HG03457 (cell line): Measurements from ENCODE around the gene LMTK3.

Experiments used
- ATAC-seq: cut with Tn5 transposase; IDR thresholded peaks from one replicate; pipeline ENCODE4 v1.9.1; 2021; ENCODE audit warnings: moderate number of reproducible peaks; ENCODE audit not compliant: unreplicated experiment

LMTK3 gene

DNA sequence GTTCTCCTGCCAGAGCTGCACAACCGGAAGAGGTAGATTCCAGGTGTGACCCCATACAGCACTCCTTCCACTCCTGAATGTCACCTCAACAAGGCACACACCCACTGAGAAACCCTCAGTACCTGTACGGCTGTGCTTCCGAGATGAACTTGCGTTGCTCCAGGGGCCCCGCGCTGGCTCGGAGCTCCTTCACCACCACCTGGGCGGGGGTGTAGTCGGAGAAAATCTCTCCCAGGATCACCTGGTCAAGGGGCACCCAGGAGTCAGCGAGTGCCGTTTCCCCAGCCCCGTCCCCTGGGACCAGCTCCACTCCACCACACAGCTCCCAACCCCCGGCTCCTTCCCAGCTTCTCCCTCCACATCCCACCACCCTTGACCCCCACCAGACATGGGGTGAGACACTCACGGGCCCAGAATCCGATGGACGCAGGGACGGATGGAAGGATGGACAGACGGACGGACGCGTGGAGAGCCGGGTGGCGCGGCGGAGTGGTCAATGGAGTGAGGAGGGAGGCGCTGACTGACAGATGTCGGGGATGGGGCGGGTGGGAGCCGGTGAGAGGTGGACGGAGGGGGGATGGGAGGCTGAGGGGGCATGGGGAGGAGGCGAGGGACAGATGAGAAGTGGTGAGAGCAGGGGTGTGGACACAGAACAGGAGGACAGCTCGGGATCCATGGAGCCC, 2.8 kb downstream of the LMTK3 start:
- ATAC-seq: no peak

DNA sequence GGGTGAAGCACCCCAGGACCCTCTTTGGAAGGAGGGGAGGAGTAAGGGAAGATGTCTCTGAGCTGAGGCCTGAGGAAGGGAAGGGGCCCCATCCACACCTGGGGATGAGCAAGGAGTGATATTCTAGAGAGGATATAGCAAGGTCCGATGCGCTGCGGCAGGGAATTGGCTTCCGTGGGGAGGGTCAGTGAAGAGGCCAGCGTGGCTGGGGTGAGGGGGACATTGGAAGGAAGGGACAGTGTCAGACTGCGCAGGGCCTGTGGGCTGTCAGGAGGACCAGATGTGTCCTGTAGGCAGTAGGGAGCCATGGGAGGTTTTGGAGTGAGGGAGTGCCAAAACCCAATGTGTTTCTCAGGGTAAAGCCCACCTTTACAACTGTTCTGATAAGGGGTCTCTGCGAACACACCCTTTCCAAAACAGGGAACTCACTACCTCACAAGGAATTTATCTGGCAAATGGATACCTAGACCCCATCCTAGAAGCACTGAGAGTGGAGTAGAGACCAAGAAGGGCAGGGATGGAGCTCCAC, 3.7 kb downstream of the LMTK3 start:
- ATAC-seq: no peak

DNA sequence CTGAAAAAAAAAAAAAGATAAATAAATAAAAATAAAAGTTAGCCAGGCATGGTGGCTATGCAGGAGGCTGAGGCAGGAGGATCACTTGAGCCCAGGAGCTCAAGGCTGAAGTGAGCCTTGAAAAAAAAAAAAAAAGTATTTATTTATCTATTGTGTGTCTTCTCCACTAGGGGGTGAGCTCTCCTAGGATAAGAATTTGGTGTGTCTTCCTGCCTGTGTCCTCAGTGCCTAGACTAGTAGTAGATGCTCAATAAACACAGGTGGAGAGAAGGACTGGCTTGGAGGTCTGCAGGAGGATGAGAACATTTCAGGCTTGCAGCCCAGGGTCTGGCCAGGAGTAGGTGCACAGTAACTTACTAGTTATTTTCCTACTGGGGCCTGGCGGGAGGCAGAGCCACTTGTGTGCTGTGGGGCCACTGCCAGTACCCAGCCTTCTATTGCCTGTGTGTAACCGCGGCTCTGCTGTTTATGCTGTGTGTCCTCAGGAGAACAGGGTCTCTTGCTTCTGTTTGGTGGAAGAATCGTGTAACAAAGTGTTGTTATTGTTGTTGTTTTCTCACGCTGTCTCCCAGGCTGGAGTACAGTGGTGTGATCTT, 5.4 kb downstream of the LMTK3 start:
- no peak for ATAC-seq

DNA sequence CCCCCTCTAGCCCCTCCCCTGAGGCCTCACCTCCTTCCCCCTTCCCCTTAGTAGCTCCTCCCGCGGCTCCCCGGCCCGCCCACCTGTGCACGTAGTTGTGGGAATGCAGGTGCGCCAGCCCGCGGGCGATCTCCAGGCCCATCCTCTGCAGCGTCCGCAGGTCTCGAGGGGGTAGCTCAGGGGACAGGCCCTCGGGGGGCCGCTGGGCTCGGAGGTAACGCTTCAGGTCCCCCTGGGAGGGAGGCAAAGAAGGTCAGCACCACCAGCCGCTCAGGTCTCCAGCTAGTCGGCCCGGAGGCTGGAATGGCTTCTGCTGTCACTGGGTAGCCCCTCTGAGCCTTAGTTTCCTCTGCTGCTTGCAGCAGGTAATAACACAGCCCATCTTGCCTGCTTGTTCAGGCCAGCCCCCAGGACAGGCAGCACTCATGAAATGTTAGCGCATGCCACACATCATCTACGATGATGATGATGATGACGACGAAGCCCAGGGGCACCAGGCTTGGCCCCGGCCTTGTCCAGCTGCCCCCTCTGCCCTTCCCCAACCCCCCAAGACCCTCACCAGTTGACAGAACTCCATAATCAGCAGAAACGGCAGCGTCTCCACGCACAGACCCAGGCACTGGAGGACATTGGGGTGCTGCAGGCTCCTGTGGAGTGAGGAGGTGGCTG, 9.2 kb downstream of the LMTK3 start:
- no peak for ATAC-seq

DNA sequence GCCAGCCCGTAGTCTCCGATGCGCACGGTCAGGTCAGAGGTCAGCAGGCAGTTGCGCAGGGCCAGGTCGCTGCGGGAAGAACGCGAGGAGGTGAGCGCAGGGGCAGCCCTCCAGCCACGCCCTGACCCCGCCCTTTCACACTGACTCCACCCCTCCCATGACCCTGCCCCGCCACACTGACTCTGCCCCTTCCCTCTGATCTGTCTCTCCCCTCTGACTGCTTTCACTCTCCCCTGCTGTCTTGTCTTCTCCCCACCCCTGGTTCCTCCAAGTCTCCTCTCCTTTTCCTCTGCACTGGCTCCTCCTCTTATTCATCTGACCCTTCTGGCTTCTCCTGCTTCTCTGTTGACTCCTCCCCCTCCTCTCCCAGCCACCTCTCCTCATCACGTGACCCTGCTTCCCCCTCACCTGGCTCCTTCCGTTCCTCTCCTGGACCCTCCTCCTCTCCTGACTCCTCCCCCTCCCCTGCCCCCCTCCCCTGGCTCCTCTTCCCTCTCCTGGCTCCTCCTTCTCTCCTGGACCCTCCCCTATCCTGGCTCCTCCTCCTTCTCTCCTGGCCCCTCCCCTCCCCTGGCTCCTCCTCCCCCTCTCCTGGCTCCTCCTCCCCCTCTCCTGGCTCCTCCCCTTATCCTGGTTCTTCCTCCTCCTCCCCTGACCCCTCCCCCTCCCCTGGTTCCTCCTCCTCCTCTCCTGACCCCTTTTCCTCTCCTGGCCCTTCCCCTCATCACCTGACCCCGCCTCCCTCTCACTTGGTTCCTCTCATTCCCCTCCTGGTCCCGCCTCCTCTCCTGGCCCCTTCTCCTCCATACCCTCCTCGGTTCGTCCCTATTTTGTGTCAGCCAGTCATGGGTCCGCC, 9.9 kb downstream of the LMTK3 start:
- ATAC-seq: no peak

DNA sequence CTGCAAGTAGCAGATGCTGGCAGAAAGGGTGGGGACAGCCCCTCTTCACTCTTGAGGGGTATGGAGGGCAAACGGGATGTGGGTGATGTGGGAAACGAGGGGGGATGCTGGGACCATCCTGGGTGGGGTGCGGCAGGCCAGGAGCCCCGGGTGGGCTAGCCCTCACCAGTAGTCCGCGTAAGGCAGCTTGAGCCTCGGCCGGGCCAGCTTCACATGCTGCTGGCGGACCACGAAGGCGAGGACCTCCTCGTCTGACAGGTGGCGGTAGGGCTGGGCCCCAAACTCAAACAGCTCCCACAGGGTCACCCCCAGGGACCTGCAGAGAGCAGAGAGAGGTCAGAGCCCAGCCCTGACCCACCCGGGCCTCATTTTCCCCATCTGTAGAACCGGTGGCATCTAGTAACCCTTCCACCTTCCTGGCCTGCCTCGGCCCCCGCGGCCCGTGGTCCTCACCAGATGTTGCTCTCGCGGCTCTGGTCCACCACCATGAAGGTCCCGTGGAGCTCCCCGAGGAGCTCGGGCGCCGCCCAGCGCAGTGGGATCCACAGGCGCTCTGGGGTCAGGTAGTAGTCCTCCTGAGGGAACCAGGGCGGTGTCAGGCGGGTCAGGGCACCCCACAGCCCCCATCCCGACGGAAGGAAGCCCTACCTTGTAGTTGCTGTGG, 10.7 kb downstream of the LMTK3 start:
- ATAC-seq: no peak

DNA sequence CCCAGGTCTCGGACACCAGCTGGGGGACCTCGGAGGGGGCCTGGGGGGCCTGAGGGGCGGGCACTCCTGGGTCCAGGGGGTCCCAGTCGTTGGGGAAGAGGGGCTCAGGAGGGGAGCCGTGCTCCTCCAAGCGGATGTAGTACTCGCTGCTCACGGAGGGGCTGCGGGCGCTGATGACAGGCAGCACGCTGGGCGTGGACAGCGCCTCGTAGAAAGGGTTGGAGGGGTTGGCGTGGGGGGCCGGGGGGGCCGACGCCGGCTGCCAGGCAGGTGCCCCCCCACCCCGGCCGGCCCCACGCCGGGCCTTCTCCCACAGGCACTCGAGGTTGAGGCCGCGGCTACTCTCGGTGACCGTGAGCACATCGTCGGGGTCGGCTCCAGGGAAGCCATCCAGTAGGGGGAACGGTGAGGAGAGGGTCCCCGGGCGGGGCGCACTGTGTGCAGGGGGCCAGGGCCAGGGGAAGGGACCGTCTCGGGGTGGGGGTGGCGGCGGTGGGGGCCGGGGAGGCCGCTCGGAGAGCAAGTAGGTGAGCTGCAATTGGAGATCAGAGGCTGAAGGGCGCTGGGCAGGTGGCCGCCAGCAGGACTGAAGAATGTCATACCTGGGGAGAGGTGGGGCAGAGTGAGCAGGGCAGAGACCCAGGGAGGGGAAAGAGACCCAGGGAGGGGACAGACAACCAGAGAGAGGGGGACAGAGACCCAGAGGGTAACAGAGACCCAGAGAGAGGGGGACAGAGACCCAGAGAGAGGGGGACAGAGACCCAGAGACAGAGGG, 12.1 kb downstream of the LMTK3 start:
- ATAC-seq: no peak

DNA sequence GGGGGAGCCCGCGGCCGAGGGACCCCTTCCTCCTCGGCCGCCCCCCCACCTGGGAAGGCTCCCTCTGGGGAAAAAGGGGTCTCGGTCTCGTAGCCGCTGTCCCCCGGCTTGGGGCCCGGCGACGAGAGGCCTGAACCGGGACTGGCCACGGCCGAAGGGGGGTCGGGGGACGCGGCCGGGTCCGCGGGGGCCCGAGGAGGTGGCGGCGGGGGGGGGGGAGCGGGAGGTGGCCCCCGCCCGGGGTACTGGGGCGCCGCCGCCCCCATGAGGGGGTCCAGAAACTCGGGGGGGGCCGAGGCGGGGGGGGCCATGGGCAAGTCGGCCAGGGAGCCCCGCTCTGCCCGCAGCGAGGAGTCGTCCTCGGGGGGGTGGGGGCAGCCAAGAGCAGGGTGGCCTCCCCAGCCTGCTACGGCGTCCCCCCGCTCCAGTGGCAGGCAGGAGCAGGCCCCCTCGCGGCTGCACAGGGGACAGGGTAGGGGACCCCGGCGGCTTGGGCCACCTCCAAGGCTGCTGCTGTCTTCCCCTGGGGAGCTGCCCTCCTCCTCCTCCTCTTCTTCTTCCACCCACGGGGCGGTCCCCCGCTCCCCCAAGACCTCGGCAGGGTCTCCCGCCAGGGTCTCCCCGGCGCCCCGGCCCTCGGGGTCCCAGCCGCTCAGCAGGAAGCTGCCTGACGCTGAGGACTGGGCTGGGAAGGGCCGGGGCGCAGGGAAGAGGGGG, 12.9 kb downstream of the LMTK3 start:
- no peak for ATAC-seq

DNA sequence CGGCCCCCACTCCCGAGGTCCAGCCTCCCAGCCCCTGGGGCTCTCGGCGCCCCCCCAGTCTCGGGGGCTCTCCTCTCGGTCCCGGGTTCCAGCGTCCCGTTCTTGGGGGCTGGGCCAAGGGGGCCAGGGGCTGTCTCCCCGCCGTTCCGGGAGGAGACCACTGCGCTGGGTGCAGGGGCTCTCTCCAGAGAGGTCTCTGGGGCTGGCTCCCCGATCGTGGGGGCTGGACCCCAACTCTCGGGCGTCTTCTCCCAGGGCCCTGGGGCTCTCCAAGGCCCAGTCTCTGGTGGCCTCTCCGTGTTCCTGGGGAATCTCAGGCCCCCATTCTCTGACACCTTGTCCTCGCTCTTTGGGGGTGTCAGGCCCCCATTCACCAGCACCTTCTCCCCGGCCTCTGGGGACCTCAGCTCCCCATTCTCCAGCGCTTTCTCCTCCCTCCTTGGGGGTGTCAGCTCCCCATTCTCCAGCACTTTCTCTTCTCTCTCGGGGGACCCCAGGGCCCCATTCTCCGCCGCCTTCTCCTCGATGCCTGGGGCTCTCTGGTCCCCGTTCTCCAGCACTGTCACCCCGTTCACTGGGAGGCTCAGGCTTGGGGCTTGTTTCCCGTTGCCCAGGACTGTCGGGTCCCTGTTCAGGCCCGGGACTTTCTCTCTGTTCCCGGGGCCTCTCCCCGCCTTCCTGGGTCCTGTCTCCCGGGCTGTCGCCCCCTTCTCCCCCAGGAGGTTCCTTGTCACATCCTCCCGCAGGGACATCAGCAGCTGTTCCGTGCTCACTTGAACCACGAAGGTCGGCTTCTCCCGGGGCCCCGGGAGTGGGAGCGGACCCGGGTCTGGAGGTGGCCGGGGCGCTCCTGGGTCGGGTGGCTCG, 13.7 kb downstream of the LMTK3 start:
- no peak for ATAC-seq

DNA sequence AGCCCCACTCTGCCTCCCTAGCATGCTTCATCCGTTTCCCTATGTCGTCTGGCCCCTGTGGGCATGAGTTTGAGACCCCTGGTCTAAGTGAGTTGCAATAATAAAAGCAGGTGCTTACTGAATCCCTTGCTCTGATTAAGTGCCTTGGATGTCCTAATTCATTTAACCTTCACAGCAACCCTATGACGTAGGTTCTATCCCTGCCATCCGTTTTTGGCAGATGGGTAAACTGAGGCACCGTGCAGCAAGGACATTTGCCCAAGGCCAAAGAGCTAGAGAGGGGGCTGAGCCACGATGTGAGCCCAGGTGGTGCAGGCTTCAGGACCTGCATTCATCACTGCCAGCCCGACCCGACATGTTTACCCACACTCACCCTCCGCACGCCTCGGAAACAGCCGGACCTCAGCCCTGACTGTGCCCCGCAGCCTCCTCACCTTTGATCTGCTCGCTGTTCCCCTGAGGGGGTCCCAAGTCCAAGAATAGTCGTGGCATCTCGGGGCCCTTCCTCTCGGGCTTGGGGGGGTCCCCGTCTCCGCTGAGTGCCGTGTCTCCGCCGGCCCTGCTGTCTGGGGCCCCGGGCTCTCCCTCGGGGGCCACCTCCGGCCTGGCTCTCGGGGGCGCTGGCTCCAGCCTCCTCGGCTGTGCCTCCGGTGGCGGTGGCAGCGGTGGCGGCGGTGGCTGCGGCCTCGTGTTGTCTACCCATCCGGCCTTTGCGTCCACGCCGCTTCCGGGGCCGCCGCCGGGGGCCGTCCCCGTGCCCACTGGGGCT, 14.5 kb downstream of the LMTK3 start:
- no peak for ATAC-seq

DNA sequence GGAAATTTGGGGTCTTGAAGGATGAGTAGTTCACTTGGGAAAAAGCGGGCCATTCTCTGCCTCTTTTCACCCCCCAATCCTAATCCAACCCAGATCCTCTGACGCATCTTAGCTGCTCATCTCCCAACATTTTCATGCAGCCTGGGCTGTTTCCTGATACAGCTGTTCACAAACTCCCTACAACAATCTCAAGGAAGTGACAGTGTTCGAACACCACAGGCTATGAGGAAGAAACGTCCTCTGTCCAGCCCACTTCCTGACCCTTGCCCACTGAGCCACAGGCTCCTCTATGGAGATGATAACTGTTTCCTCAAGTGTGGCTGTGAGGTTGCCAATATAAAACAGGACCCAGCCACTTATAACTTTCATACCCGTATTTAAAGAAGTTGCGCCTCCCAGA, 16.2 kb downstream of the LMTK3 start:
- ATAC-seq: no peak

DNA sequence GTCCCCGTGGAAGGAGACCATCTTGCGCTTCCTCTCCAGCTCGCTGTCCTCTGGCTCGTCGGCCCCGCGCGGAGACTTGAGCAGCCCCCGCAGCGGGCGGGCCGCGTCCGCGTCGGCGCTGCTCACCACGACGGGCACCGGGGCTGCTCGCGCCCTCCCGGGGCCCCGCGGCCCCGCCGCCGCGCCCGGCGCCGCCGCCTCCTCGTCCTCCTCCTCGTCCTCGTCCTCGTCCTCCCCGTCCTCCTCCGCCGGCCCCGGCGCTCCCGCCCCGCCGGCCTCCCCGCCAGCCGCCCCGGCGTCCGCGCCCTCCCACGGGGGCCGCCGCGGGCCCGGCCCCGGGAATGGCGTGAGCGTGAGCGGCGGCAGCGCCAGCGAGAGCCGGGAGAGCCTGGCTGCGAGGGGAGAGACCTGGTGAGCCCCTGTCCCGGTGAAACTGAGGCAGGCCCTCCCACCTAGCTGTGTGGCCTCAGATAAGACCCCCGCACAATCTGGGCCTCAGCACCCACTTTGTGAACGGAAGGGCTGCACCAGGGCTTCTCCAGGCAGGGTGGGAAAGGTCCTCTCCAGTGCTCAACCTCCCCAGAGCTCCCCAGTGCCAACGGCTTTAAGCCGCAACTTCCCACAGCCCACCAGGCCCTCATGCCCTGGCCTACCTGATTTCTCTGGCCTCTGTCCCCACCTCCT, 17.8 kb downstream of the LMTK3 start:
- no peak for ATAC-seq

DNA sequence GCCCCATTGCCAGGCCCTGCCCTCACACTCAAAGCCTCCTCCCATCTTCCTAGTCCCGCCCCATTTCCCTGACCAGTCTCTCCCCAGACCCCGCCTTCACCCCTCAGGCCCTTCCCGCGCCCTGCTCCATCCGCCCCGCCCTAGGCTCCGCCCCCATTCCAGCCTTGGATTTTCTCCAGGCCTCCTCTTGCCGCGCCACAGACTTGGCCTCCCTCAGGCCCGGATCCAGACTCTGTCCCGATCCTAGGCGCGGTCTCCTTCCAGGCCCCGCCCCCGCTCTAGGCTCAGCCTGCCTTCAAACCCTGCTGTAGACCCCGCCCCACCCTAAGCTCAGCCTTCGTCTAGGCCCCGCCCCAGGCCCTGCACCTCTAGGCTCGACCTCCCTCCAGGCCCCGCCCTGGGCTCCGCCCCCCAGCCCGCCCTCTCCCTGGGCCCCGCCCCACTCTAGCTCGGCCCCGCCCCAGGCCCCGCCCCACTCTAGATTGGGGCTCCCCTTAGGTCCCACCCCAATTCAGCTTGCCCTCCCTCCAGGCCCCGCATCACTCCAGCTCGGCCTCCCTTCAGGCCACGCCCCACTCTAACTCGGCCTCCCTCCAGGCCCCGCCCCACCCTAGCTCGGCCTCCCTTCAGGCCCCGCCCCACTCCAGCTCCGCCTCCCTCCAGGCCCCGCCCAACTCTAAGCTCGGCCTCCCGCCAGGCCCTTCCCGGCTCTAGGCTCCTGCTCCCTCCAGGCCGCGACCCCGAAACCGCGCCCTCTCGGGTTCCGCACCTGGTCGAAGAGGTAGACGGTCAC, 18.5 kb downstream of the LMTK3 start:
- ATAC-seq: no peak

DNA sequence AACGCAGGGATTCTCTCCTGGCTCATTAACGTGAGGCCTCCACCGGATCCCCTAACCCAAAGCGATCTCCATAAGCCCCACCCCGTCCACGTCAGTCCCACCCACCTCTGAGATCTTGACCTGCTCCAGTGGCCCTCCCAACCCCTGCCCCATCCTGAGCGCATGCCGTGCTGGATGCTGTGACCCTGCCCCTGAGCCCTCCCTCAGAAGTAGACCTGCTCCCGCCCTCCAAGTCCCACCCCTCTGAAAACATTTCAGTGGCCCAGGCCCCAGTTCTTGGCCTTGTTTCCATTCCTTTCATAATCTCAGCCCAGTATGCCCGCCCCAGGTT, 19.9 kb downstream of the LMTK3 start:
- ATAC-seq: no peak

DNA sequence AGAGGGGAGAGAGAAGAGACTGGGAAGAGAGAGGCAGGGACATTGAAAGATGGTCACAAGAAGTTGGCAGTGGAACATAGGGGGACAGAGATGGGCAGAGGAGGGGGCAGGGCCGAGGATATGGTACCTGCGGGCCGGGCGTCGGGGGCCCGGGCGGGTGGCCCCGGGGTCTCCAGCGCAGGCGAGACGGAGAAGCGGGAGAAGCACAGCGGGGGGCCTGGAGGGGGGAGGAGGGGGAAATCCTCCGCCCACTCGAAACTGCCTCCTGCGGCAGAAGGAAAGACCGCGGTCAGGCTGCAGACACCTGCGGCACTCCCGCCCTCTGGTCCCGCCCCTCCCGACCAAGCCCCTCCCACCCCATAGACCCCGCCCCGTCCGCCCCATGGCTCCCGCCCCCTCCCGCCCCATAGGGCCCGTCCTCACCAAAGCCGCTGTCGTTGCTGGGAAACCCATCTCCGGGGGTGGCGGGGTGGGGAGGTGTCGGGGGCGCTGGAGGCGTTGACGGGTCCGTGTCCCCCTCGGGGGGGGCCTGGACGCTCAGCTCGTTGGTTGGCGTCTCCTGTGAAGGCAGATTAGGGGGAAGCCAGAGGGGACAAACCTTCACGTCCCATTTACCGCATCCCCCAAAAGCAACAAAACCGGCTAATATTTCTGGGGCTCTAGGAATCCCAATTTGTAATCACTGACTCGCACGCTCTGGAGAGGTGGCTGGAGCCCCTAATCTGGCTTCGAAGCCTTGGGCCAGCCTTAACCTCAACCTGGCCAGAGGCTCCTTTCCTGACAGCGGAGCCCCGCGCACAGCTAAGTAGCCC, 20.4 kb downstream of the LMTK3 start:
- ATAC-seq: no peak
